Lung (tissue), 12 donors: ENCODE data around the gene PLA2G7. TPM values are rescaled to one million over a fixed set of nuclear protein-coding genes. Genes with fewer than 3 reads are reported as not detected.
"Not testable (repeated sequence)": the region's sequence is repeated elsewhere in the genome, so short reads cannot be mapped to it uniquely, and the experiment has no call there.

Source experiments
- ATAC-seq: fragments of 200-7000 bp; cut with Tn5 transposase; one replicate; pipeline ENCODE4 v1.9.1; 2020; ENCODE audit warnings: moderate number of reproducible peaks; ENCODE audit not compliant: insufficient read depth, low FRiP score
- DNase-seq, 3 donors: peaks; one replicate each; pipeline ENCODE4 v3.0.0-alpha.2; 2013 to 2017
- H3K27ac ChIP-seq, 2 donors: one replicate each; pipeline ENCODE4 v1.5.1; 2013; ENCODE audit warnings: mild to moderate bottlenecking in 2 of 2, moderate library complexity in 2 of 2, control low read depth in 1 of 2, inconsistent platforms in 1 of 2, low read depth in 1 of 2, low read length in 1 of 2
- H3K27me3 ChIP-seq, 3 donors: one replicate each; pipeline ENCODE4 v1.5.1; 2013; ENCODE audit warnings: low read length in 2 of 3; ENCODE audit not compliant: control insufficient read depth in 3 of 3, insufficient read depth in 3 of 3
- H3K36me3 ChIP-seq, 4 donors: one replicate each; pipeline ENCODE4 v1.5.1; 2013; ENCODE audit warnings: low read length in 4 of 4, mild to moderate bottlenecking in 1 of 4, moderate library complexity in 1 of 4; ENCODE audit not compliant: control insufficient read depth in 4 of 4, insufficient read depth in 4 of 4
- H3K4me1 ChIP-seq, 5 donors: one replicate each; pipeline ENCODE4 v1.5.1; 2013; ENCODE audit warnings: low read length in 5 of 5, mild to moderate bottlenecking in 2 of 5, moderate library complexity in 1 of 5; ENCODE audit not compliant: control insufficient read depth in 5 of 5, insufficient read depth in 5 of 5
- H3K4me3 ChIP-seq: one replicate; pipeline ENCODE4 v1.5.1; 2013; ENCODE audit warnings: mild to moderate bottlenecking, control low read depth, moderate library complexity
- H3K9ac ChIP-seq, 2 donors: one replicate each; pipeline ENCODE4 v1.5.1; 2013; ENCODE audit warnings: low read length in 2 of 2, control low read depth in 1 of 2; ENCODE audit not compliant: insufficient read depth in 1 of 2
- H3K9me3 ChIP-seq, 4 donors: one replicate each; pipeline ENCODE4 v1.5.1; 2013; ENCODE audit warnings: low read length in 3 of 4, mild to moderate bottlenecking in 1 of 4, moderate library complexity in 1 of 4; ENCODE audit not compliant: control insufficient read depth in 4 of 4, insufficient read depth in 3 of 4
- CTCF ChIP-seq: IDR thresholded peaks from 2 replicates; pipeline ENCODE4 v1.5.1; 2012; ENCODE audit warnings: mild to moderate bottlenecking; ENCODE audit errors: control extremely low read depth, extremely low read depth
- WGBS, 2 donors: extraction: QIAGEN DNeasy Blood & Tissue Kit; methylation state at CpG; one replicate each; pipeline ENCODE4 v1.1.7; 2013; 5-methylcytosine and 5-hydroxymethylcytosine counted together
- polyA plus RNA-seq, 2 donors: library from polyadenylated mRNA; stranded (reverse); fragments of 200-250 nt; gene quantifications; one replicate each; pipeline ENCODE4 v1.2.1, GENCODE V29; 2013
- total RNA-seq, 2 donors: library from RNA; depleted of rRNA in 1 of 2; stranded (reverse); fragments of >200 nt in 1 of 2; gene quantifications; one replicate each; pipeline ENCODE4 v1.2.1, GENCODE V29; 2014 to 2021
- donor health status: control.
- donor health status: control.
- donor health status: Bipolar disorder and iron deficiency.
- donor health status: healthy.
- donor health status: DM: yes; HTN: yes; CAD: no.

The PLA2G7 gene
- total and polyA plus RNA-seq, 4 donors = 6.7 to 23.4 (median 11.4) TPM

GRCh38 chr6:46749731-46750130, 14.6 kb upstream of the PLA2G7 start:
- H3K27me3 ChIP-seq = no peaks in the 10 kb centered on the region
- no peak overlapping the region for H3K9ac ChIP-seq
- 80 to 91% methylated on average over 5 of the region's 5 CpGs for WGBS, 2 donors
- no peak overlapping the region for H3K27ac ChIP-seq
- H3K9me3 ChIP-seq = no peaks in the 10 kb centered on the region
- ATAC-seq = no peak
- no peak for TF ChIP-seq CTCF
- H3K36me3 ChIP-seq = no peaks in the 10 kb centered on the region
- H3K4me1 ChIP-seq = no peaks in the 10 kb centered on the region
- H3K4me3 ChIP-seq = no peak overlapping the region
- DNase-seq = no peak

- 90 to 98% methylated on average over 5 of the region's 5 CpGs for WGBS, 2 donors
- no peak for ATAC-seq
Measured at GRCh38 chr6:46748940-46749503, 13.8 kb upstream of the PLA2G7 start.

GRCh38 chr6:46746696-46747095, 11.5 kb upstream of the PLA2G7 start, which contains the start of gene ANKRD66:
TSS of gene ANKRD66 (plus strand) at chr6:46746933. CDS start at chr6:46751949, 5,016 bp downstream.
- no peaks in the 10 kb centered on the region for H3K36me3 ChIP-seq
- no peak for ATAC-seq
- no peak within 1 kb of the TSS for H3K9ac ChIP-seq
- no peak within 1 kb of the TSS for H3K4me3 ChIP-seq
- H3K27ac ChIP-seq = no peak within 1 kb of the TSS
- TF ChIP-seq CTCF = no peak
- no peaks in the 10 kb centered on the region for H3K9me3 ChIP-seq
- no peaks in the 10 kb centered on the region for H3K4me1 ChIP-seq
- WGBS, 2 donors = 74 to 85% methylated on average over 1 of the region's 1 CpG
- H3K27me3 ChIP-seq = no peaks in the 10 kb centered on the region
- DNase-seq = no peak

More at GRCh38 chr6:46748940-46749503, 13.8 kb upstream of the PLA2G7 start:
- Histone ChIP-seq H3K36me3 (no peaks in the 10 kb centered on the region), H3K9me3 (no peaks in the 10 kb centered on the region), H3K4me3 (no peak overlapping the region), H3K4me1 (no peaks in the 10 kb centered on the region), H3K27me3 (no peaks in the 10 kb centered on the region), H3K9ac (no peak overlapping the region), H3K27ac (no peak overlapping the region)
- no peak for DNase-seq
- TF ChIP-seq CTCF = no peak

- no peak for TF ChIP-seq CTCF
- 56 to 60% methylated on average over 2 of the region's 2 CpGs for WGBS, 2 donors
Measured at GRCh38 chr6:46745973-46746372, 10.8 kb upstream of the PLA2G7 start.

GRCh38 chr6:46744159-46744725, 9.1 kb upstream of the PLA2G7 start:
- not testable (repeated sequence) for H3K36me3 ChIP-seq, H3K27me3 ChIP-seq, ATAC-seq, H3K4me1 ChIP-seq, H3K9ac ChIP-seq, H3K27ac ChIP-seq, H3K9me3 ChIP-seq, H3K4me3 ChIP-seq, DNase-seq
- WGBS, 2 donors = 81 to 84% methylated on average over 3 of the region's 3 CpGs

More at GRCh38 chr6:46745973-46746372, 10.8 kb upstream of the PLA2G7 start:
- no peak overlapping the region for H3K9ac ChIP-seq
- DNase-seq (no peak), ATAC-seq (no peak)
- no peak overlapping the region for H3K27ac ChIP-seq
- no peaks in the 10 kb centered on the region for H3K4me1 ChIP-seq
- no peaks in the 10 kb centered on the region for H3K27me3 ChIP-seq
- H3K36me3 ChIP-seq = no peaks in the 10 kb centered on the region
- H3K4me3 ChIP-seq = no peak overlapping the region
- no peaks in the 10 kb centered on the region for H3K9me3 ChIP-seq
